Body of pancreas (tissue), 4 donors: ENCODE data around the gene CTXN1. TPM values are rescaled to one million over a fixed set of nuclear protein-coding genes. Genes with fewer than 3 reads are reported as not detected.

Experiments
- ATAC-seq: fragments of 150-250 bp; one replicate; pipeline ENCODE4 v1.9.1; 2016
- DNase-seq, 4 donors: peaks; one replicate each; pipeline ENCODE4 v3.0.0-alpha.2; 2019
- H3K27ac ChIP-seq, 4 donors: fragments of 200-600 bp; sonication (generic); 1 replicate in 3 of 4; 2 replicates in 1 of 4; pipeline versions ENCODE4 v1.5.1 to v1.6.1; 2016 to 2019; ENCODE audit warnings: mild to moderate bottlenecking in 1 of 4, mixed read lengths in 1 of 4, moderate library complexity in 1 of 4
- H3K27me3 ChIP-seq, 2 donors: fragments of 200-600 bp; sonication (generic); one replicate each; pipeline ENCODE4 v1.6.0; 2016; ENCODE audit warnings: mild to moderate bottlenecking in 1 of 2
- H3K36me3 ChIP-seq, 2 donors: fragments of 200-600 bp; sonication (generic); replicated peaks in 1 of 2; 2 replicates each; pipeline ENCODE4 v1.5.1; 2016; ENCODE audit warnings: low read depth in 2 of 2; ENCODE audit not compliant: insufficient read depth in 1 of 2
- H3K4me1 ChIP-seq: fragments of 200-600 bp; sonication (generic); one replicate; pipeline ENCODE4 v1.6.0; 2016
- H3K4me3 ChIP-seq, 2 donors: fragments of 200-600 bp; sonication (generic); 1 replicate in 1 of 2; 2 replicates in 1 of 2; pipeline ENCODE4 v1.5.1; 2016 to 2019
- H3K9me3 ChIP-seq, 3 donors: fragments of 200-600 bp; sonication (generic); 1 replicate in 2 of 3; 2 replicates in 1 of 3; pipeline ENCODE4 v1.5.1; 2016
- CTCF ChIP-seq, 7 experiments: fragments of 450-650 bp in 4 of 7; fragments of 200-600 bp in 3 of 7; sonication (generic) in 3 of 7; IDR thresholded peaks; one replicate each; pipeline ENCODE4 v1.5.1; 2016 to 2019; ENCODE audit warnings: antibody characterized with exemption in 7 of 7
- POLR2A ChIP-seq, 3 donors: fragments of 450-650 bp; IDR thresholded peaks; one replicate each; pipeline ENCODE4 v1.6.1; 2016; ENCODE audit warnings: antibody characterized with exemption in 3 of 3, mild to moderate bottlenecking in 2 of 3
- WGBS, 2 donors: methylation state at CpG; one replicate each; pipeline ENCODE4 v1.1.5; 2017; 5-methylcytosine and 5-hydroxymethylcytosine counted together
- intact Hi-C: fragments of 100-400 bp; cut with DNase I; formaldehyde crosslinking; loops from one replicate; pipeline ENCODE4 v1.15.1; 2023
- total RNA-seq, 2 donors: library from RNA; depleted of rRNA; stranded (reverse); fragments of >200 nt; gene quantifications; one replicate each; pipeline ENCODE4 v1.1.0, GENCODE V29; 2016

CTXN1 gene
- total RNA-seq, 2 donors from 2014 or later, result 5.7 to 10.2 TPM

- Histone ChIP-seq H3K36me3 (peaks cover 25 to 27% of the 10 kb centered on the region in 2 donors), H3K9me3 (no peaks in the 10 kb centered on the region), H3K27ac (no peak overlapping the region), H3K4me3 (no peak overlapping the region), H3K4me1 (peaks cover 30% of the 10 kb centered on the region), H3K27me3 (peaks cover 0 to 13% of the 10 kb centered on the region in 2 donors)
- ATAC-seq (no peak), DNase-seq (no peak)
- WGBS, 2 donors, result 91 to 99% methylated on average over 8 to 18 of the region's 18 CpGs
- intact Hi-C loops, result no loop called here
- TF ChIP-seq POLR2A (IDR thresholded peaks at IDR 0.05), result no peak
- TF ChIP-seq CTCF (IDR thresholded peaks at IDR 0.05), result no peak
Measured at GRCh38 chr19:7911508-7912143, 14.3 kb downstream of the CTXN1 start.

GRCh38 chr19:7910321-7911161, 15.4 kb downstream of the CTXN1 start:
- WGBS, 2 donors, result 92 to 93% methylated on average over 21 to 54 of the region's 54 CpGs
- ATAC-seq, result no peak
- Histone ChIP-seq H3K27me3 (peaks cover 0 to 3% of the 10 kb centered on the region in 2 donors), H3K27ac (no peak overlapping the region), H3K4me3 (no peak overlapping the region), H3K9me3 (no peaks in the 10 kb centered on the region), H3K36me3 (peaks cover 25 to 27% of the 10 kb centered on the region in 2 donors), H3K4me1 (peaks cover 30% of the 10 kb centered on the region)
- intact Hi-C loops, result no loop called here
- no peak for TF ChIP-seq POLR2A (IDR thresholded peaks at IDR 0.05)
- TF ChIP-seq CTCF (IDR thresholded peaks at IDR 0.05), result no peak
- peak in 1 of 4 donors; percentile 13 for DNase-seq

GRCh38 chr19:7909471-7910067, 16.4 kb downstream of the CTXN1 start:
- Histone ChIP-seq H3K27me3 (peaks cover 0 to under 1% of the 10 kb centered on the region in 2 donors), H3K4me1 (peaks cover 37% of the 10 kb centered on the region), H3K27ac (no peak overlapping the region), H3K4me3 (no peak overlapping the region), H3K36me3 (peaks cover 25 to 27% of the 10 kb centered on the region in 2 donors), H3K9me3 (no peaks in the 10 kb centered on the region)
- no peak for TF ChIP-seq CTCF (IDR thresholded peaks at IDR 0.05)
- TF ChIP-seq POLR2A (IDR thresholded peaks at IDR 0.05), result no peak
- DNase-seq (no peak), ATAC-seq (no peak)
- WGBS, 2 donors, result 83 to 93% methylated on average over 6 to 17 of the region's 21 CpGs
- intact Hi-C loops, result loop anchor here (10.0 kb wide), 1 partner anchor 55 kb away; no protein-coding TSS in a partner anchor

GRCh38 chr19:7908742-7909461, 17.0 kb downstream of the CTXN1 start:
- Histone ChIP-seq H3K27me3 (no peaks in the 10 kb centered on the region), H3K9me3 (no peaks in the 10 kb centered on the region), H3K4me1 (peaks cover 36% of the 10 kb centered on the region), H3K36me3 (peaks cover 25 to 27% of the 10 kb centered on the region in 2 donors), H3K27ac (no peak overlapping the region), H3K4me3 (no peak overlapping the region)
- 91 to 96% methylated on average over 6 to 10 of the region's 19 CpGs for WGBS, 2 donors
- ATAC-seq (no peak), DNase-seq (no peak)
- TF ChIP-seq POLR2A (IDR thresholded peaks at IDR 0.05) (no peak), CTCF (IDR thresholded peaks at IDR 0.05) (no peak)
- intact Hi-C loops, result loop anchor here (10.0 kb wide), 1 partner anchor 54 kb away; no protein-coding TSS in a partner anchor
